ENCODE results near the gene BZW1. TPM values are rescaled to one million over a fixed set of nuclear protein-coding genes. Genes with fewer than 3 reads are reported as not detected.

BZW1 gene
- total RNA-seq, 1 experiment from 2014 or later = 454 TPM

GRCh38 chr2:200809506-200810251 lies 2.0 kb upstream of the BZW1 start (continued):
- no peak for TF ChIP-seq RAD21 (IDR thresholded peaks at IDR 0.05; ENCODE audit: low read depth)
- no peak for TF ChIP-seq EZH2 (IDR thresholded peaks at IDR 0.05)

- Histone ChIP-seq H3K27me3 (ENCODE audit: insufficient read depth, low read length) (no peaks in the 10 kb centered on the region), H3K4me3 (replicated peaks in 1 of 2; ENCODE audit: low read depth in 1 of 2, low read length in 2 of 2) (peak overlapping the region; percentile 66 to 85), H3K27ac (ENCODE audit: low read depth, low read length) (peak overlapping the region; percentile 58), H3K9me3 (ENCODE audit: control insufficient read depth in 1 of 2, insufficient read depth in 1 of 2, low read depth in 1 of 2, low read length in 2 of 2) (no peaks in the 10 kb centered on the region), H3K79me2 (ENCODE audit: insufficient read depth, low read length) (peaks cover 37% of the 10 kb centered on the region), H2AFZ (ENCODE audit: low read depth, low read length, poor library complexity, severe bottlenecking) (no peak overlapping the region), H3K4me2 (ENCODE audit: low read length) (peak overlapping the region; percentile 82), H3K9me2 (ENCODE audit: insufficient read depth) (no peaks in the 10 kb centered on the region), H3K4me1 (ENCODE audit: control insufficient read depth in 1 of 2, insufficient read depth in 2 of 2, low read length in 2 of 2) (peaks cover 12 to 26% of the 10 kb centered on the region in 2 experiments), H3K9ac (ENCODE audit: low read length) (peak overlapping the region; percentile 90), H3K36me3 (ENCODE audit: control insufficient read depth in 1 of 2, insufficient read depth in 2 of 2, low read length in 2 of 2) (peaks cover 23% of the 10 kb centered on the region in 2 experiments), H4K20me1 (ENCODE audit: insufficient read depth) (peaks cover 18% of the 10 kb centered on the region; the same call in 1 of the 2 replicates)
- ChIA-PET POLR2A (interaction anchor here (1.3 to 1.4 kb wide), 2 partner anchors 10 to 45 kb away, joined by 3 to 7 read pairs; no protein-coding TSS in a partner anchor), RAD21 (ENCODE audit: low non-redundant PET in 1 of 2, low total read pairs in 2 of 2, uncharacterized antibody in 2 of 2, unreplicated experiment in 2 of 2) (no interaction called here), CTCF (no interaction called here)
- DNase-seq (ENCODE audit: low read depth, low spot score) = no peak
- no peak for ATAC-seq
- BruUV-seq (replicated peaks) = no TSS peak
- intact Hi-C loops (cut with micrococcal nuclease) = loop anchor here (2.0 to 5.0 kb wide), 3 partner anchors 46 to 833 kb away; partner anchors contain the start of gene CLK1
- TF ChIP-seq ZNF274 (IDR thresholded peaks at IDR 0.05; ENCODE audit: low read depth, low read length) (no peak), TCF7L2 (IDR thresholded peaks at IDR 0.05; ENCODE audit: borderline replicate concordance, extremely low read depth, insufficient read depth, insufficient read length) (no peak), SRF (IDR thresholded peaks at IDR 0.05; ENCODE audit: low read depth) (no peak), REST (IDR thresholded peaks at IDR 0.05; ENCODE audit: low read depth) (no peak), RAD21 (IDR thresholded peaks at IDR 0.05; ENCODE audit: low read depth) (no peak), FOSL1 (IDR thresholded peaks at IDR 0.05; ENCODE audit: low read depth) (no peak), YY1 (IDR thresholded peaks at IDR 0.05; ENCODE audit: extremely low read depth, insufficient replicate concordance, low read depth, low read length) (no peak), JUND (IDR thresholded peaks at IDR 0.05) (no peak), MAX (IDR thresholded peaks at IDR 0.05) (no peak), ZBTB33 (IDR thresholded peaks at IDR 0.05; ENCODE audit: extremely low read depth, insufficient replicate concordance, low read length) (no peak), EZH2 (IDR thresholded peaks at IDR 0.05) (no peak), POLR2AphosphoS5 (IDR thresholded peaks at IDR 0.05; ENCODE audit: low read depth, low read length) (no peak), CTCF (IDR thresholded peaks at IDR 0.05 in 2 of 3, conservative IDR thresholded peaks at IDR 0.05 in 1 of 3; ENCODE audit: borderline replicate concordance in 1 of 3, insufficient read depth in 1 of 3, low read depth in 2 of 3, low read length in 2 of 3) (no peak)
These were observed 1.3 kb upstream of the BZW1 start for GRCh38 chr2:200810252-200810997.
